ENCODE results near the gene TAMALIN.

- no peak for TF ChIP-seq POLR2A (IDR thresholded peaks at IDR 0.05)
- TF ChIP-seq, protein P1, sequence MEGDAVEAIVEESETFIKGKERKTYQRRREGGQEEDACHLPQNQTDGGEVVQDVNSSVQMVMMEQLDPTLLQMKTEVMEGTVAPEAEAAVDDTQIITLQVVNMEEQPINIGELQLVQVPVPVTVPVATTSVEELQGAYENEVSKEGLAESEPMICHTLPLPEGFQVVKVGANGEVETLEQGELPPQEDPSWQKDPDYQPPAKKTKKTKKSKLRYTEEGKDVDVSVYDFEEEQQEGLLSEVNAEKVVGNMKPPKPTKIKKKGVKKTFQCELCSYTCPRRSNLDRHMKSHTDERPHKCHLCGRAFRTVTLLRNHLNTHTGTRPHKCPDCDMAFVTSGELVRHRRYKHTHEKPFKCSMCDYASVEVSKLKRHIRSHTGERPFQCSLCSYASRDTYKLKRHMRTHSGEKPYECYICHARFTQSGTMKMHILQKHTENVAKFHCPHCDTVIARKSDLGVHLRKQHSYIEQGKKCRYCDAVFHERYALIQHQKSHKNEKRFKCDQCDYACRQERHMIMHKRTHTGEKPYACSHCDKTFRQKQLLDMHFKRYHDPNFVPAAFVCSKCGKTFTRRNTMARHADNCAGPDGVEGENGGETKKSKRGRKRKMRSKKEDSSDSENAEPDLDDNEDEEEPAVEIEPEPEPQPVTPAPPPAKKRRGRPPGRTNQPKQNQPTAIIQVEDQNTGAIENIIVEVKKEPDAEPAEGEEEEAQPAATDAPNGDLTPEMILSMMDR (IDR thresholded peaks at IDR 0.05) = no peak
These were observed 34.9 kb upstream of the TAMALIN start for GRCh38 chr12:51971679-51972421.

Data from prostate gland (tissue), 2 donors.